Activated CD8-positive, alpha-beta memory T cell treated with anti-CD3 and anti-CD28 coated beads, Interleukin-2, amount 10 ng/mL, durations not matched to agents 7 days and 5 days (primary cell): ENCODE data around the gene DDAH2. TPM values are rescaled to one million over a fixed set of nuclear protein-coding genes. Genes with fewer than 3 reads are reported as not detected.
A peak's percentile ranks its signal among the peaks of the same experiment; 100 is the strongest.

Experiments
- ATAC-seq: fragments of 150-1000 bp; cut with Tn5 transposase; one replicate; pipeline ENCODE4 v1.10.0; 2021; ENCODE audit warnings: moderate library complexity
- CTCF ChIA-PET: fragments of 350-600 bp; sonication (Branson Sonifier 250); formaldehyde crosslinking; loops from one replicate; lab custom pipeline; 2021; ENCODE audit warnings: antibody characterized with exemption; lab: Charles Lee
- DNase-seq: peaks from one replicate; pipeline ENCODE4 v3.0.0-alpha.2; 2020
- H3K27ac Mint-ChIP-seq: one replicate; pipeline ENCODE4 v1.8.0; 2021; ENCODE audit warnings: mild to moderate bottlenecking, mixed read lengths
- H3K27me3 Mint-ChIP-seq: one replicate; pipeline ENCODE4 v1.8.0; 2021; ENCODE audit warnings: mixed read lengths
- H3K36me3 Mint-ChIP-seq: one replicate; pipeline ENCODE4 v1.8.0; 2021; ENCODE audit warnings: mild to moderate bottlenecking, mixed read lengths
- H3K4me1 Mint-ChIP-seq: one replicate; pipeline ENCODE4 v1.8.0; 2021; ENCODE audit warnings: mixed read lengths
- H3K4me3 Mint-ChIP-seq: one replicate; pipeline ENCODE4 v1.8.0; 2021; ENCODE audit warnings: mild to moderate bottlenecking, moderate library complexity, mixed read lengths
- H3K9me3 Mint-ChIP-seq: one replicate; pipeline ENCODE4 v1.8.0; 2022; ENCODE audit warnings: low read depth, mixed read lengths
- total RNA-seq, 2 experiments: library from RNA; stranded (reverse); gene quantifications; one replicate each; pipeline ENCODE4 v1.2.3, GENCODE V29; 2021

Gene DDAH2
- total RNA-seq, 2 experiments from 2014 or later: 13.6 to 23.4 TPM

- no peaks in the 10 kb centered on the region for H3K9me3 Mint-ChIP-seq
- H3K4me3 Mint-ChIP-seq: no peak overlapping the region
- no peaks in the 10 kb centered on the region for H3K27me3 Mint-ChIP-seq
- CTCF ChIA-PET: interaction anchor here (1.1 kb wide), 1 partner anchor 28 kb away, joined by 3 read pairs; the partner anchor contains the start of gene MSH5
- DNase-seq (no peak), ATAC-seq (no peak)
- H3K27ac Mint-ChIP-seq: no peak overlapping the region
- H3K4me1 Mint-ChIP-seq: peaks cover 22% of the 10 kb centered on the region
- H3K36me3 Mint-ChIP-seq: peaks cover 11% of the 10 kb centered on the region
These were observed 38.1 kb upstream of the DDAH2 start for GRCh38 chr6:31767096-31767645.

- H3K4me1 Mint-ChIP-seq: peaks cover 15% of the 10 kb centered on the region
- CTCF ChIA-PET: no interaction called here
- H3K9me3 Mint-ChIP-seq: no peaks in the 10 kb centered on the region
These were observed 37.1 kb upstream of the DDAH2 start for GRCh38 chr6:31765910-31766794.

GRCh38 chr6:31765559-31765909, 36.4 kb upstream of the DDAH2 start:
- Mint-ChIP-seq H3K27me3 (no peaks in the 10 kb centered on the region), H3K36me3 (peaks cover 17% of the 10 kb centered on the region), H3K4me1 (peaks cover 13% of the 10 kb centered on the region), H3K9me3 (no peaks in the 10 kb centered on the region), H3K27ac (no peak overlapping the region), H3K4me3 (no peak overlapping the region)
- CTCF ChIA-PET: no interaction called here
- no peak for DNase-seq
- ATAC-seq: no peak

More at GRCh38 chr6:31765910-31766794, 37.1 kb upstream of the DDAH2 start:
- Mint-ChIP-seq H3K27ac (no peak overlapping the region), H3K4me3 (no peak overlapping the region), H3K36me3 (peaks cover 12% of the 10 kb centered on the region), H3K27me3 (no peaks in the 10 kb centered on the region)
- no peak for ATAC-seq
- no peak for DNase-seq

- Mint-ChIP-seq H3K27me3 (no peaks in the 10 kb centered on the region), H3K27ac (peak overlapping the region; percentile 17), H3K9me3 (no peaks in the 10 kb centered on the region), H3K4me1 (peaks cover 4% of the 10 kb centered on the region), H3K4me3 (no peak overlapping the region), H3K36me3 (peaks cover 23% of the 10 kb centered on the region)
- CTCF ChIA-PET: no interaction called here
- DNase-seq (no peak), ATAC-seq (no peak)
These were observed 35.1 kb upstream of the DDAH2 start for GRCh38 chr6:31764198-31764597.

- H3K36me3 Mint-ChIP-seq: peaks cover 26% of the 10 kb centered on the region
- CTCF ChIA-PET: no interaction called here
- peaks cover 4% of the 10 kb centered on the region for H3K4me1 Mint-ChIP-seq
- no peak overlapping the region for H3K27ac Mint-ChIP-seq
- no peaks in the 10 kb centered on the region for H3K9me3 Mint-ChIP-seq
- no peaks in the 10 kb centered on the region for H3K27me3 Mint-ChIP-seq
- DNase-seq: no peak
- H3K4me3 Mint-ChIP-seq: no peak overlapping the region
- no peak for ATAC-seq
These were observed 34.5 kb upstream of the DDAH2 start for GRCh38 chr6:31763619-31763940.

GRCh38 chr6:31762878-31763618, 33.9 kb upstream of the DDAH2 start:
- Mint-ChIP-seq H3K36me3 (peaks cover 28% of the 10 kb centered on the region), H3K27me3 (no peaks in the 10 kb centered on the region), H3K27ac (no peak overlapping the region), H3K4me1 (peaks cover under 1% of the 10 kb centered on the region), H3K9me3 (no peaks in the 10 kb centered on the region), H3K4me3 (no peak overlapping the region)
- CTCF ChIA-PET: no interaction called here
- DNase-seq (no peak), ATAC-seq (no peak)

- Mint-ChIP-seq H3K36me3 (peaks cover 28% of the 10 kb centered on the region), H3K4me1 (no peaks in the 10 kb centered on the region), H3K9me3 (no peaks in the 10 kb centered on the region), H3K4me3 (no peak within 1 kb of the TSS), H3K27ac (no peak within 1 kb of the TSS), H3K27me3 (no peaks in the 10 kb centered on the region)
- DNase-seq (no peak), ATAC-seq (no peak)
- CTCF ChIA-PET: no interaction called here
These were observed 33.3 kb upstream of the DDAH2 start, which contains the start of gene SAPCD1 for GRCh38 chr6:31762356-31762755. Gene SAPCD1, plus strand, starts transcription at chr6:31762656. Its CDS starts 399 bp downstream, at chr6:31763055.

GRCh38 chr6:31761343-31761742, 32.2 kb upstream of the DDAH2 start:
- DNase-seq (no peak), ATAC-seq (no peak)
- Mint-ChIP-seq H3K27me3 (no peaks in the 10 kb centered on the region), H3K27ac (no peak overlapping the region), H3K36me3 (peaks cover 28% of the 10 kb centered on the region), H3K4me1 (no peaks in the 10 kb centered on the region), H3K4me3 (no peak overlapping the region), H3K9me3 (no peaks in the 10 kb centered on the region)
- CTCF ChIA-PET: no interaction called here

- ATAC-seq (no peak), DNase-seq (no peak)
- CTCF ChIA-PET: interaction anchor here (2.4 to 3.5 kb wide), 2 partner anchors 9 to 30 kb away, joined by 6 to 16 read pairs; no protein-coding TSS in a partner anchor
- Mint-ChIP-seq H3K27me3 (no peaks in the 10 kb centered on the region), H3K9me3 (no peaks in the 10 kb centered on the region), H3K4me3 (no peak overlapping the region), H3K27ac (no peak overlapping the region), H3K36me3 (peaks cover 28% of the 10 kb centered on the region), H3K4me1 (no peaks in the 10 kb centered on the region)
These were observed 31.7 kb upstream of the DDAH2 start for GRCh38 chr6:31760790-31761189.

- CTCF ChIA-PET: interaction anchor here (3.5 kb wide), 1 partner anchor 12 kb away, joined by 16 read pairs; no protein-coding TSS in a partner anchor
- Mint-ChIP-seq H3K4me1 (no peaks in the 10 kb centered on the region), H3K36me3 (peaks cover 24% of the 10 kb centered on the region), H3K9me3 (no peaks in the 10 kb centered on the region), H3K27me3 (no peaks in the 10 kb centered on the region), H3K4me3 (no peak overlapping the region), H3K27ac (no peak overlapping the region)
- no peak for DNase-seq
- no peak for ATAC-seq
These were observed 29.2 kb upstream of the DDAH2 start for GRCh38 chr6:31758281-31758680.

- ATAC-seq: no peak
- CTCF ChIA-PET: interaction anchor here (1.1 to 3.0 kb wide), 3 partner anchors 17 to 23 kb away, joined by 3 to 15 read pairs (median 5); no protein-coding TSS in a partner anchor
- H3K4me1 Mint-ChIP-seq: no peaks in the 10 kb centered on the region
These were observed 23.7 kb upstream of the DDAH2 start for GRCh38 chr6:31752739-31753319.

GRCh38 chr6:31750411-31751022, 21.4 kb upstream of the DDAH2 start:
- no peaks in the 10 kb centered on the region for H3K9me3 Mint-ChIP-seq
- H3K4me1 Mint-ChIP-seq: no peaks in the 10 kb centered on the region
- no peak for ATAC-seq
- no peak for DNase-seq
- H3K36me3 Mint-ChIP-seq: peaks cover 19% of the 10 kb centered on the region
- no peak overlapping the region for H3K27ac Mint-ChIP-seq
- CTCF ChIA-PET: interaction anchor here (1.3 kb wide), 1 partner anchor 19 kb away, joined by 3 read pairs; no protein-coding TSS in a partner anchor
- H3K4me3 Mint-ChIP-seq: no peak overlapping the region
- no peaks in the 10 kb centered on the region for H3K27me3 Mint-ChIP-seq

More at GRCh38 chr6:31752739-31753319, 23.7 kb upstream of the DDAH2 start:
- Mint-ChIP-seq H3K36me3 (peaks cover 14% of the 10 kb centered on the region), H3K27ac (no peak overlapping the region), H3K27me3 (no peaks in the 10 kb centered on the region), H3K9me3 (no peaks in the 10 kb centered on the region), H3K4me3 (no peak overlapping the region)
- no peak for DNase-seq
